Stimulated activated CD4-positive, alpha-beta T cell treated with anti-CD3 and anti-CD28 coated beads, Interleukin-1b, Interleukin-23, amount 100 ng/mL, for 48 hours (primary cell): ENCODE measurements around the gene PLPP4.
"Not testable (repeated sequence)": the region's sequence is repeated elsewhere in the genome, so short reads cannot be mapped to it uniquely, and the experiment has no call there.

Source experiments
- DNase-seq: peaks from one replicate; pipeline ENCODE4 v3.0.0-alpha.2; 2020

PLPP4 gene

DNA sequence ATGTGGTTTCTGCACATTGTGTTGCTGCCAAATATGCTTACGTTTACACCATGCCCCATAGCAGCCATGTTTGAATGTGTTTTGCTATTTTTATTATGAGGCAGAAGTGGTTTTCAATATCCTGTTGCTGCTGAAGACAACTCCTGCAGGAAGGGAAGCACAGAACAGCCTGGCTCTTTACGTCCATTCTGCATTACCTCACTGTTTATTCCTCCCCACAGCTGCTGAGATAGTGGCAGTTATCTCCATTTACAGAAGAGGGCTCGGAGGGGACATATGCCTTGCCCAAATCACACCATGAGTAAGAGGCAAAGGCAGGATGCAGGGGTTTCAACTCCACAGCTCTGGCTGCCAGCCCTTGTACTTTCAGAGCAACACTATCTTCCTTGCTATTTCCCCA is 35.3 kb downstream of the PLPP4 start:
- no peak for DNase-seq

DNA sequence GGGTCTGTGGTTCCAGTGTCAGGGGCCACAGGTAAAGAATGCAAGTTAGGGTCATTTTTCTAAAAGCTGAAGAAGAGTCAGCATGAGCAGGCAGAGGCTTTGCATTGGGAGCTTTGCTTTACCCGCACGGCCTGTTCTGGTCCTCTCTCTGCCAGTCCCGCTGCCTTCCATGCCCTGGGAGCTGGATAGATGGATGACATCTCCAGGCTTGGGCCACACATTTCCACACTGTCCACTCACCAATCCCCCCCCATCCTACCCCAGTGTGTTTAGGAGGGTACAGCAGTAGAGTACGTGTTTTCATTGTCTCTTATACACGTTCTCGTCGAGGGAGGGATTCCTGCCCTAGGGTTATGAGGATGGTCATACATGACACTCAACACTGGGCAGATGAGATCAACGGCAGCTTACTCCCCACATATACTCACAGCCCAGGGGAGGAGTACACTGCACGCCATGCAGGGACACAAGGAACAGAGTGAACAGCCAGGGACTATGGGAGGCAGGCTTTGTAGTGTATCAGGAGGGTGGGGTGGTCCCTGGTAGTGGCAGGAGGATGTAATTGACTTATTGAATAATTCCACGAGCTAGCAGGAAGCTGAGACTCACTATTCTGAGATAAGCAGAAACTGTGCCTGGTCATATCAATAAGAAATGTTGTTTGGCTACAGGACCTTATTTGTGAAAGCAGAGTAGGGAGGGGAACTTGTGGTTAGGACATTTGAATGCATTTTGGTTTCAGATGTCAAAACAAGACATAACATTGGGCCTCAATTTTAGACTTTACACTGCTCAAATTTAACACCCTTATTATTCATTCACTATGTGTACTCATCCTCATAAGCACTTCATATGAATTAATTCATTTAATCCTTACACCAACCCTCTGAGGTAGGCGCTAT is 36.6 kb downstream of the PLPP4 start:
- DNase-seq, result no peak

DNA sequence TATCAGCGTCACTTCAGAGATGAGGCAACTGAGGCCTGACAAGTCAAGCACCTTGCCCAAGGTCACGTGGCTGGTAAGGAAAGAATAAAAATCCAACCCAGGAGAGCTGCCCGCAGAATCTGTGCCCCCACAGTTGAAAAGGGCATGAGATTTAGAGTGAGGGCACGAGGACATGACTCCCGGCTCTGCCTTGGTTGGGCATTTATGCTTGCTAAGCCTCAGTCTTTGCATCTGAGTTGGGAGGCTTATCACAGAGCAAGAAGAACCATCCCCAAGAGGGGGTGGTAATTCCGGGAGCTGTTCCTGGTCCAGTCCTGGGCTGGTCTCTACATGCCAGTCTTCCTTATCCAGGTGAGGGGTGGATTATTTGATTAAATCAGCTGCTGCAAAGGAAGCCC is 37.3 kb downstream of the PLPP4 start:
- DNase-seq, result no peak

DNA sequence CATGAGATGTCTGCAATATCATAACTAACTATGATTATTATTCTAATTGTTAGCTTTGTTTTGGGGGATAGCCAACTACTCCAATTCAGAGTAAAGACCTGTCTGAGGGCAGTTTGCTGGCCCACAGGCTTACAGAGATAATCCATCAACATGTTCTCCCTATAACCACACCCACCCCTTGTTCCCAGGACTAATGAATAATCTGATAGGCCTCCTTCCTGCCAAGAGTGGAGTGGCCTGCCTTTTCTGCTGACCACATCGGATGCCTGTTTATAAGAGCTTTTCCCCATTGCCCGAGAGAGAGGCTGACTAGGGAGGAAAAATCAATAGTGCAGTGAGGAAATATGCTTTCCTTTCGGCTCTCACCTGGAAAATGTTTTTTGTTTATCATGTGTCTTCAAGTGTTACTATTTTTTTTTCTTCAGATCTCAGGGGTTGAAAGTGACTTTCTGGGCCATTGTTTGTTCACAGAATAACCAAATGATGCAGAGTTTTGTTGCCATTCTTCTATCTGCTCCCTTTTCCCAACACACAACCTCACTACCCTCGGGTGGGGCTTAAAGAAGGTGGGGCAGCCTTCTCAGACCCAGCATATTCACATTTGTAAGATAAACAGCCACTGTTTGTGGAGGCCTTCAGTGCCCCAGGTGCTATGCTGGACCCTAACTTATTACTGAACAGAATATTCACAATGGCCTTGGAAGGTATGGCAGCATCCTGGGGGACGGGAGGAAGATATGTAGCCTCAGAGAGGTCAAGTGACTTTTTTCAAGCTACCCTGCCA is 38.4 kb downstream of the PLPP4 start:
- no peak for DNase-seq

DNA sequence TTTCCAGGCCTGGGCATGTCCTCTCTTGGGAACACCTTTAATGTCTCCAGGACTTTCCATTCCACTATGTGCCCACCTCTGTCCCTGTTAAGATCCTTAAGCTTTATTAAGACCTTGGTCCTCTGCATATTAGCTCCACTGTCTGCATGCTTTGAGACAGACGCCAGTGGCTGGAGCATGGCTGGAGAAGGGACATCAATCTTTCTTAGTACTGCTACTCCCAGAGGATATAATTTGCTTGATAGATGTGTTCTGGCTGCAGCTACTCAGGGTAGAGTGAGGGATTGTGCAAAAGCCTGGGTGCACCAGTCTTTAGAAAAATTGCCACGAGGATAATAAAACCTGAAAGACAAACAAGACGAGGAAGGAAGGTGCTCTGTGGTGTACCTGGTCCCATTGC is 42.9 kb downstream of the PLPP4 start:
- no peak for DNase-seq

DNA sequence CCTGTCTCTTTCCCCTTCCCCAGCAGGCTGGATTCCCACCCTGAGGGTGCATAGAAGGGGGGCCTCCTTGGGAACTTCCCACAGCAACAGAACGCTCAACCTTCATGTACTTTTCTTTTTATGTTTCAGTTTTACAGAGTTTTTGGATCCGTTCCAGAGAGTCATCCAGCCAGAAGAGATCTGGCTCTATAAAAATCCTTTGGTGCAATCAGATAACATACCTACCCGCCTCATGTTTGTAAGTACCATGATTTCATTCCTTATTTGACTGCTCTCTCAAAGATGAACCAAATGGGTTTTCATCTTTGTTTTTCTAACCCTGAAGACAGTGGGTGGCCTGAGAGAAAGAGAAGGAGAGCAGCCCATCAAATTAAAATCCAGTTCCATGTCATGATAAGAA is 46.7 kb downstream of the PLPP4 start:
- no peak for DNase-seq

DNA sequence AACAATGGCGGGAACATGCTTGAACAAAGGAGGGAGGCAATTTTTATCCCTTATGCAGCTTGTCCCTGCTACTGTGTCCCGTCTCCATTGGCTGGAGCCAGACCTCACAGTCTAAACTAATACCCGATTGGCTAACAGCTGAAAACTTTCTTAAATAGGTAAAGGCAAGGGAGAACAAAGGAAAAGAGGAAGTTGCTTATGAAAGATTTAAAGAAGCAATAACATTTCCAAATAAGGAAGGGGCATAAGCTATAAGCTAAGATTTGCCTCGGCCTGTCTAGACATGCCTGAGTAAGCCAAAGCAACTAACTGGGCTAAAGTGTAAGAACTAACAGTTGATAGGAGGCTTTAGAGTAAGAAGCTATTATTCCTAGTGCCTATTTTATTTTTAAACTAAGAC is 47.2 kb downstream of the PLPP4 start:
- not testable (repeated sequence) for DNase-seq

DNA sequence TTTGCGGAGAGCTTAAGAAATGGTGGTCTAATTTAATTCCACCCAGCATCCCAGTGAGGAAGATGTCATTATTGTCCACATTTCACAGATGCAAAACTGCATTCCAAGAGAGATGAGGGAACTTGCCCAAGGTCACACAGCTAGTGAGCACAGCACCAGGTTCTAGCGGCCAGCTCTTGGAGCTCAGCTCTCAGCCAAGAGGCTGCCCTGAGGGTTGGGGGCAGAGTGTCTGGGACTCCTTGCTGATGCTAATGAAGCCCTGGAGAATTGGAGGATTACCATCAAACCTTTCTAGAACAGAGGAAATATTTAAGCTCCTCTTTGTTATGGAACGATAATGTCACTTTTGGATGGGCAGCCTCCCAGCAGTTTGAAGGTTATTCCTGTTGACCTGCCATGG is 48.0 kb downstream of the PLPP4 start:
- no peak for DNase-seq

DNA sequence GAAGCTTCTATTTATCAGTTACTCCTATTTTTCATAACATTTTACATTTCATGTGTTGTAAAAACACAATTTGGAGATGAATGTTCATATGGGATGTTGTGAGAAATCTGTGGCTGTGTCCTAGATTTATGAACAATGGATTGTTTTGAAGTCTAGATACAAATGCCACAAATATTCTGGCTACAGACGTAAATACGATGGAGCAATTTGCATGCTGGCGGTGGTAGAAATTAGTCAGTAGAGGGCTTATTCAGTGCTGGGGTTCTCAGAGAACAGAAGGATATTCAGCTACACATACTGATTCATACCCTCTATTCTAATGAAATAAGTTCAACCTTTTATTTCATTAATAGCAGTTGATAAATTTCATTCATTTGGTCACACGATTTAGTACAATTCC is 48.8 kb downstream of the PLPP4 start:
- DNase-seq, result no peak

DNA sequence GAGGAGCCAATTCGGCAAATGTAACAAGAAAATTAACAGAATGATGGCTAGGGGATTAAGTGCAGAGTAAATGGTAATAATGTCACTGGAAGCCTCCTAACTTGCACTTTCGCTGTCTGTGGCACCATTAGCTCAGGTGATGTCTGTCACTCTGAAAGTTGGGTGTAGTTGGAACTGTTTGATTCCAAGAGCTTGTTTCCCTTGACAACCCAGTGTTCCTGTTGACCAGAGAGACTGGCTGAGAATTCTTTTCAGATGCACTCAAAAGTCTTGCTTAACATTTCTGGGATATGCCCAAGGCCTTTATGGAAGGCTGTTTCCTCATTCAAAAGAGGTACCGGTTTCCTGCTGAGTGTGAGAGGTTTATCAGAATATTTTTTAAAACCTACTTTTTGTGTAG is 49.6 kb downstream of the PLPP4 start:
- DNase-seq, result no peak

DNA sequence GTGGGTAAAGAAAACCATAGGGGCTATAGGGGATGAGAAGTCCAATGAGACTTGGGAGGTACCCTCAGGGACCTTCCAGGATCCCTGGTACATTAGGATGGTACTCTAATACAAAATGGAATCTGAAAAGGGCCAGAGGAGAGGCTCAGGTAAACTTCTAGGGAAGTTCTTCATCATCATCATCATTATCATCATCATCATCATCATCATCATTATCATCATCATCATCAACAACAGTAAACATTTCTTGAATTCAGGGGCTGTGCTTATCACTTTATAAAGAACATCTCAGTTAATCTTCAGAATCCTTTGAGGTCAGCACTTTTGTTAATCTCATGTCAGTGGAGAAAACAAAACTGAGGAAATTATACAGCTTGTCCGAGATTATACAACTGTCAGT is 50.1 kb downstream of the PLPP4 start:
- no peak for DNase-seq

DNA sequence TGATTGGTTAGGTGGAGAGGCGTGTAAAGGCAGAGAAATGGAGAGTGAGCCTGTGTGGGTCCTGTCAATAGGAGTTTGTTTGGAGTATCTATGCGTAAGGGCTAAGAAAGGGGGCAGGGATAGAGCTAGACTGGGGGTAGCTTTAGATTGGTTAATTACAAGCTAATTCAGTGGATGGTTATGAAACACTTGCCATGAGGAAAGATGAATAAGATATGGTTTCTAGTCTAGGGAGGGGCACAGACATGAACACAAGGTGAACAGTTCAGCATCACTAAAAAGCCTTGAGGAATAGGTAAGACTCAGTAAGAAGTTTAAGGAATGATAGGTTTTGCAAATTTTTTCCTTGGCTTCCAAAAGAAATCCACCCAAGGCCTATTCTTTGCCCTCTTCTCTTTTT is 50.6 kb downstream of the PLPP4 start:
- no peak for DNase-seq

DNA sequence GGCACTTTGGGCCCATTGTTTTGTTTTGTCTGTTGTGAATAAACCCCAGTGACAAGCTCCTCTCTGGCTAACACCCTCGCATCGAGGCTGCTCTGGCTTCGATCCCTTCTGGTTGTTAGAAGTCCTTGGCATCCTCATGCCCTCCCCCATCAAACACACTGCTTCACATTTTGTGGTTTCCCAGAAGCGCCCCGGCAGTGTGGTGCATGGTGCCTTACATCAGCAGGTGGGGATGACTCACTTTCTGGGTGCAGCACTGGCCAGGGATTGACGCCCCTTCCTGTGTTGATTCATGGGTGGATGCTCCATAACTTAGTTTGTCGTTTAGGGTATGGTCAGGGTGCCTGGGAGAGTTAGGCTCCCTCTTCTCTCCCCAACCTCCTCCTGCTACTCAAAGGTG is 51.4 kb downstream of the PLPP4 start:
- peak; percentile 18 for DNase-seq

DNA sequence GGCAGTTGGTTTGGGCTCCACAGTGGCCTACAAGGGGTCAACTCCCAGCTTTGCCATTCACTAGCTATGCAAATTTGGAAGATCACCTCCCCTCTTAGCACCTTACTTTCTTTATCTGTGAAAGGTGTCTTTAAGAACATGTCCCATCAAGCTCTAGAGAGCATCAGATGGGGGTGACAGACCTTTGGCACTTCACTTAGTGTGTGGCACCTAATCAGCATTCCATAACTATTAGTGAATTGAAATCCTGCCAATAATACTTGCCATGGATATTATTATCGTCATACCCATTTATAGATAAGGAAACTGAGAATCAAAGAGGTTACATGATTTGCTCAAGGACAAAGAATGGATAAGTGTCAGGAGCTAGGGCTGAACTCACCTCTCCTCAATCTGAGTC is 51.9 kb downstream of the PLPP4 start:
- no peak for DNase-seq

DNA sequence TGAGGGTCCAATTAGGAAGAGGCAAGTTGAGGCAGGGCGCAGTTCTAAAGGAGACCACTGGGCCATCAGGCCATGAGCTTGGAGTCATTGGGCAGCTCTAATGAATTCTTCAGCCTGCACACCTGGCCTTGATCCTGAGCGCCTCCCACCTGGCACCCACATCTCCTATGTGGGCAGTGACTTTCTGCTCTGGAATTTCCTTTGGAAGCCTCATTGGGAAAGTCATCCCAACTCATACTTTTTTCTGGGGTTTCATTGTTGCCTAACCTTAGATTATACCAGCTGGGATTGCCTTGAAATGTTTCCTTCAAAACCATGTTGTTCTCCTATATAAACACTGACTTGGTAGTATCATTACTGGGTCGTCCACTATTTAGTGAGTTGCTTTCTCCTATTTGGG is 54.1 kb downstream of the PLPP4 start:
- DNase-seq, result no peak

DNA sequence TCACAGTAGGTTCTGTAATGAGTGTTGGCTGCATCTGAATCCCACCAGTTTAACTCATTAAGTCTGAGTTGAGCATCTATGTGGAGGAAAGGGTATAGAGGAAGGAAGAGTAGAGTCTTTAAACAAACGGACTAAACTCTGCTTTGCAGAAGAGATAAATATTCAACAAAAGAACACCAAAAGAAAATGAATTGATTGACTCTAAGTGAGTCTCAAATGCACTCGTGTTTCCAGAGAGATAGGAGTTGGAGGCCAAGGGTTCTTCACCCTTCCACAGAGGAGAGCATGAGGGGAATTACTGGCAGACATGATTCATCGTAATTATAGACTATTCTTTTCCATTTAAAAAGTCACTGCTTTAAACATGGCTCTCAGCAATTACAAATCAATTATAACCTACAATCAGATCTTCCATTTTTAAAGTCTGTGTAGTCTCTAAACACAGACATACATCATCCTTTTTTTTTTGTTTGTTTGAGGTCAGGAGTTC is 56.3 kb downstream of the PLPP4 start:
- no peak for DNase-seq

DNA sequence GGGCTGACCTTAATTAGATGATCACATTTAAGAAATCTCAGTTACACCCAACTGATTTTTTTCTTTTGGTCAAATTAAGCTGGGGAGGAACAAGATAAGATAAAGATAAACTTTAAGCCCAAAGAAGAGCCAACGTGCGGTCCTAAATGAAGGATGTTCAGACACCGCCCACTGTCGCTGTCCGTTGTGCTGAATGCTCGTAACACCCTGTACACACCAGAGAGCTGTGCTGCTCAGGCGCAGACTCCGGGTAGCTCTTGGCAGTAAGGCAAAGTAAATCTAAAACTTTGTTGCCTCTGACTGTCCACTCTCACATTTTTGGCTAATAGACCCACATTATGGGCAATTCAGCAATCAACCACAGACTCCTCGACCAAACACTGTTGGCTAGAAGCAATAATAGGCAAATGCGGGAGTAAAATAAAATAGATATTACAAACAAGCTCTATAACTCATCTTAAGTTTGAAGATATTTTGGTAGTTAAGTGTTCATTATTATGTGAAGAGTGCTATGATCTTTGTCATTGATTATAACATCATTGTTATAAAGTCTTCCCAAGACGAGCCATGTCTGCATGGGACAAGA is 57.1 kb downstream of the PLPP4 start:
- DNase-seq, result no peak

DNA sequence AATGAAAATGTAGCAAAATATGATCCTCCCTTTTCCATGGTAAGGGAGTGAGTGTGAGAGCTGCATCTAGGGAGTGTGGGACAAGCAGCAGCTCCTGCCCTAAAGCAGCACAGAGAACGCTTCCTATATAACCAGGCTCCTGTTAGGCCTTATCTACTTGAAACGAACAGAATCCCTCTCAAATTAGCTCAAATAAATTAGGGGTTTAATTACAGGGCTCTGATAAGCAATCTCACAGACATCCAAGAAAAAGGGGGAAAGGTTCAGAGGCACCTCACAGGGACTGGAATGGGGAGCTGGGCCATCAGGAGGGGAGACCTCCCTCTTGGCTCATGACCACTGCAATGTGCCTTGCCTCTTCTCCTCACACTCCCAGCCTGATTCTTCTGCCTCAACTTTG is 57.9 kb downstream of the PLPP4 start:
- no peak for DNase-seq

DNA sequence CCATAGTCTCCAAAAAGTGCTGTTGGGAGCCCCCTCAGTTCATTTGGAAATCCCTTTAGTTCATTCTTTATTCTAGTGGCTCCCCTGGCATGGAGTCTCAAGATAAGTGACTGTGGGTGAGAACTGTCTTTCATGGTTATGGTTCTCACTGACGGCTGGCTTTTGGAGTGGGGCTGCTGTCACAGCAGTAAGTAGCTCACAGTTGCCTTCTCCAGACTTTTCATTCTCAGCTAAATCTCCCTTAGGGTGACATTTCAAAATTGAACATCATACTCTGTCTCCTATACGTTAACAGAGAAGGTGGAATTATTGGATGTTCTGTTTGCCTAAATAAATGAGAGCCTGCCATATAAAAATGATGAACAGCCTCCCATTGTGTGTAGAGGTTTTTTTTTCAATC is 58.7 kb downstream of the PLPP4 start:
- no peak for DNase-seq

DNA sequence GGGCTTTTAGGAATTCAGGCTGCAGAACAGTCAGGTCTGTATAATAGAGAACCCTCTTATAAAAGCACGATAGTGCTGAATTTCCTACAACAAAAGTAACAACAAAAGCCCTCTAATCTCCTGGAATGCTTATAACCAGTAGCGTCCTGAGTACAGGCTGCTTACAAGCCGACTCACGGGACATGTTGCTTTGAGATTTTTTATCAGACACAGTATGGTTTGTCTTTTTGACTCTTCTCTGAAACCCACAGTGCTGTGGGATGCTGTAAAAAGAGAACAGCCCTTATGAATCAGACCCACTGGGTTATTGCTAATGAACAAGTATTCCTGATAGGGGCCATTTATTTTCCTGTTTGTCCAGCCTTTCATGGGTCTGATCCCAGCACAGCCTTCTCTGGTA is 59.4 kb downstream of the PLPP4 start:
- DNase-seq, result no peak

DNA sequence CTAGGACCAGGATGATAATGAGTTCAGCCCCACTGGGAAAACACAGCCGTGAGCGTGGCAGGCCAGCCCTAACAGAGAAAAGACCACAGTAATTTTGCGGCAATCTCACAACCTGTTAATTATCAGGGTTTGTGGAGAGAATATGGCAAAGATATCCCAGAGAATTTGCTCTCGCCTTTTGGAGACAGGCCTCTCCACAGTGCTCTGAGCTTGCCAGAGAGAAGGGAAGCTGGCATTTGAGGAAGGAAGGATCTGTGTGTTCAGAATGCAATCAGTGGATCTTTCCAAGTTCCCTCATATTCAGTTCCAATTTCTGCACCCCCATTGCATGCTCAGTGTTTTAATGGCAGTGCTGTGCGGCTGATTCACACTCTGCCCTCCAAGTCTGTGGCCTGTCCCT is 60.2 kb downstream of the PLPP4 start:
- no peak for DNase-seq

DNA sequence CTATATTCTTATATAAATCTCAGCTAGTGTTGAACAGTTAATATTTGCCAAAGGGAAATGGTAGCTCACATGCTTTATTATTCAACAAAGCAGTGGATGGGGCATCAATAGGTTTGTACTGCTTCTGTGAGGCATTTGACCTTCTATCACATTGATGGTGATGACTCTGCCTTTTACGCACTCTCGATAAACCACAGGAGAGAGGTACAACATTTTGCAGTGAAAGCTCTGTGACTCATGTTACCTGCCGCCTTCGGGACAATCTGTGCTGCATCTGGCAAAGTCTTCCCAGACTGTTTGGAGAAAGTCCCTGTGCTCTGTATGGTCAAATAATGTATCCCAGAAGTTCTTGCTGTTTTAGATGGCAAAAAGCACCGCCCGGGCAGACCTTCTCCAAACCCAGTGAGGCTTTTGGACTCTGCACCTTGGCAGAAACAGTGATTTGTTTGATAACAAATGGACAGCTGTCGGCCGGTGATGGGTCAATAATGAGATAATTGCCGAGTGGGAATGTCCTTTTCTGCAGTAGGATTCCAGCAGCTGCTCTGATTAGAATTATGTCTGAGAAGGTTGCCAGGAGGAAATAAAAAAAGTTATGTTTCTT is 61.0 kb downstream of the PLPP4 start:
- DNase-seq, result no peak

DNA sequence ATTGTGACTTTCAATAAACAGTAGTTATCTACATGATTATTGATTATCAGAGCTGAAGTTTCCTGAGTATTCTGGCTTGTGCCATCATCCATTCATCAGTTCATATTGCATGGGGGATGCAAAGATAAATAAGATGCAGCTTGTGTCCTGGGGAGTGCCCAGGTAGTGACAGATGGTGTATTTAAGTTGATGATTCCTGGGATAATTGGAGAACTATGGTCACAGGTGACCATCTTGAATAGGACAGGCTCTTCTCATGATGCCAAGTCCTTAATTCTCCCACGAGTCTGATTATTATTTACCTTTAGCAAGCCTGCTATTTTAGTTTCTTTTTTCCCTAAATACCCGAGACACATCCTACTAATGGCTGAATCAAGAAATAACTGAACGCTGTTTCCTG is 64.9 kb downstream of the PLPP4 start:
- DNase-seq, result no peak
